Measurements from ENCODE around the gene SLC19A2. TPM values are rescaled to one million over a fixed set of nuclear protein-coding genes. Genes with fewer than 3 reads are reported as not detected.
A peak's percentile ranks its signal among the peaks of the same experiment; 100 is the strongest.

SLC19A2 gene
- total RNA-seq, 3 donors from 2014 or later = 34.7 to 71.8 (median 64.2) TPM

DNA sequence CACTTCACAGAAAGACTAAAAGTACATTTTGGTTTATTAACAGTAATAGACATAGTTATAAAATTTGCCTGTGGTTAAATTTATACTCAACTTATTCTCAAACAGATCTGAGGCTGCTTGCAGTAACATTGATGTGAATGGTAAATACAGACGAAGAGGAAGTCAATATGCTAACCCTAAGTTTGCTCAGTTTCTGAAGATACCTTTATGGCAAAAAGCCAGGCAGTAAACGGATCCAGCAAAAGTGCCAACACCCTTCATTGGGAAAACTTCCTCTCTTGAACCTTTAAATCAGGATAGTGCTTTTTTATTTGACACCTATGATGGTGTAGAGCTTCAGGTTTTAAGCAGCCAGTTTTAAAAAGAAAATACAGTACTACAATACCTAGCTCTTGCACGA is 41.8 kb downstream of the SLC19A2 start:
- DNase-seq (ENCODE audit: low spot score in 2 of 2) = no peak
- H3K27me3 ChIP-seq = no peaks in the 10 kb centered on the region
- no peaks in the 10 kb centered on the region for H3K9me3 ChIP-seq
- TF ChIP-seq, protein P1, sequence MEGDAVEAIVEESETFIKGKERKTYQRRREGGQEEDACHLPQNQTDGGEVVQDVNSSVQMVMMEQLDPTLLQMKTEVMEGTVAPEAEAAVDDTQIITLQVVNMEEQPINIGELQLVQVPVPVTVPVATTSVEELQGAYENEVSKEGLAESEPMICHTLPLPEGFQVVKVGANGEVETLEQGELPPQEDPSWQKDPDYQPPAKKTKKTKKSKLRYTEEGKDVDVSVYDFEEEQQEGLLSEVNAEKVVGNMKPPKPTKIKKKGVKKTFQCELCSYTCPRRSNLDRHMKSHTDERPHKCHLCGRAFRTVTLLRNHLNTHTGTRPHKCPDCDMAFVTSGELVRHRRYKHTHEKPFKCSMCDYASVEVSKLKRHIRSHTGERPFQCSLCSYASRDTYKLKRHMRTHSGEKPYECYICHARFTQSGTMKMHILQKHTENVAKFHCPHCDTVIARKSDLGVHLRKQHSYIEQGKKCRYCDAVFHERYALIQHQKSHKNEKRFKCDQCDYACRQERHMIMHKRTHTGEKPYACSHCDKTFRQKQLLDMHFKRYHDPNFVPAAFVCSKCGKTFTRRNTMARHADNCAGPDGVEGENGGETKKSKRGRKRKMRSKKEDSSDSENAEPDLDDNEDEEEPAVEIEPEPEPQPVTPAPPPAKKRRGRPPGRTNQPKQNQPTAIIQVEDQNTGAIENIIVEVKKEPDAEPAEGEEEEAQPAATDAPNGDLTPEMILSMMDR (IDR thresholded peaks at IDR 0.05) = no peak
- TF ChIP-seq POLR2AphosphoS5 (IDR thresholded peaks at IDR 0.05) = no peak
- H3K27ac ChIP-seq = no peak overlapping the region
- intact Hi-C loops (cut with DNase I; ENCODE audit: low total_unique reads) = no loop called here
- no peaks in the 10 kb centered on the region for H3K4me1 ChIP-seq
- H3K4me3 ChIP-seq = no peak overlapping the region
- H3K36me3 ChIP-seq = peaks cover 6% of the 10 kb centered on the region

DNA sequence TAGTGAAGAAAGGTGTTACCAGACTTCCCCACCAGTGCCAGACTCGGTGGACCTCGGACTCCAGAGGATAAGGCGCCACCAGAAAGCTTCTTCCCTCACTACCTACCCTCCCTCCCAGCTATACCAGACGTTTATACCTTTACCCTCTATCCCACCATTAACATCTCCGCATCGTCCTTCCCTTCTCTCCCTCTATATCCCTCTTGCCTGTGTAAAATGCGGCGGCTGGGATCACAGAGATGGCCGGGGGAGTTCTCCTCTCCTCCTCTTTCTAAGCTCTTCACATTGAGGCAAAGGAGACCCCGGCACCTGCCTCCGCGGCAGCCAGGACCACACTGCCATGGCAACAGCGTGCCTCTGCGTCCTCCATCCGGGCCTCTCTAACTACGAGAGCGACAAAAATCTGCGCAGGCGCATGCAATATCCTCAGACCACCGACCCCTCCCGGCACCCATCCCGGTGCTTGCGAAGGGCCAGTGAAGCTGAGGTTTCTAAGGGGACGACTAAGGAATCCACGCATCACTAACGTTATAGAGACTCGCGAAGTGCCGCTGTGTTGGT is 58.6 kb downstream of the SLC19A2 start, which contains the start of gene CCDC181:
Gene CCDC181, minus strand, starts transcription at position 394 of the 561 bp plus-strand sequence. CDS start 2,547 bp downstream, outside the sequence.
- intact Hi-C loops (cut with DNase I; ENCODE audit: low total_unique reads) = no loop called here
- Histone ChIP-seq H3K27ac (no peak within 1 kb of the TSS), H3K36me3 (no peaks in the 10 kb centered on the region), H3K4me1 (no peaks in the 10 kb centered on the region), H3K27me3 (peaks cover 0 to 5% of the 10 kb centered on the region in 2 donors), H3K9me3 (peaks cover 0 to under 1% of the 10 kb centered on the region in 2 donors), H3K4me3 (peak within 1 kb of the TSS; percentile 17 to 61 (median 45))
- no peak for TF ChIP-seq POLR2A (IDR thresholded peaks at IDR 0.05)
- TF ChIP-seq POLR2AphosphoS5 (IDR thresholded peaks at IDR 0.05) = no peak
- TF ChIP-seq, protein P1 (IDR thresholded peaks at IDR 0.05) = no peak
- DNase-seq (ENCODE audit: low spot score in 2 of 2) = no peak

DNA sequence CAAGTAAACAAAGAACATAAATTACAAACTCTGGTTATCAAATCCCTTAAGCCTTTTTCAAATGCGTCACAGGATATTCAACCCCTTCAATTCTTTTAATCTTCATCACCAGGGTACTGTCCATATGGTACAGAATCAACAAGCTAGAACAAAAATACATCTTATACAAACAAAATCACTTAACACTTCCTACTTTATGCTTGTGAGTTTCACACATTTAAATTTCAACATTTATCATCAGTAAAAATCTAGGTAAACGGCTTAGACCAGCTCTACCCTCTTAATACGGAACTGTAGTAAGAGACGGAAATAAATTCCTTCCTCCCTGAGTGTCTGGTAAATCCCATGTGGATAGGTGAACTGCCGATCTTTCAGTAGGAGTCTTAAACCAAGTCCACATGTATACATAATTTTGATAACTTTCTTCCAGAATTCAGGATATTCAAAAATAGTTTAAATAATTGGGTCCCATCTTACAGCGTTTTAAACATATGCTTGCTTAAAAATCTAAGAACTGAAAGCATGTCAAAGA is 59.5 kb downstream of the SLC19A2 start:
- no peak for DNase-seq (ENCODE audit: low spot score in 2 of 2)
- Histone ChIP-seq H3K4me3 (peak overlapping the region in 1 of 3 donors; percentile 45), H3K9me3 (no peaks in the 10 kb centered on the region), H3K36me3 (no peaks in the 10 kb centered on the region), H3K4me1 (no peaks in the 10 kb centered on the region), H3K27ac (no peak overlapping the region), H3K27me3 (peaks cover 0 to 5% of the 10 kb centered on the region in 2 donors)
- intact Hi-C loops (cut with DNase I; ENCODE audit: low total_unique reads) = no loop called here
- TF ChIP-seq POLR2A (IDR thresholded peaks at IDR 0.05) (no peak), POLR2AphosphoS5 (IDR thresholded peaks at IDR 0.05) (no peak)
- TF ChIP-seq, protein P1 (IDR thresholded peaks at IDR 0.05) = no peak

DNA sequence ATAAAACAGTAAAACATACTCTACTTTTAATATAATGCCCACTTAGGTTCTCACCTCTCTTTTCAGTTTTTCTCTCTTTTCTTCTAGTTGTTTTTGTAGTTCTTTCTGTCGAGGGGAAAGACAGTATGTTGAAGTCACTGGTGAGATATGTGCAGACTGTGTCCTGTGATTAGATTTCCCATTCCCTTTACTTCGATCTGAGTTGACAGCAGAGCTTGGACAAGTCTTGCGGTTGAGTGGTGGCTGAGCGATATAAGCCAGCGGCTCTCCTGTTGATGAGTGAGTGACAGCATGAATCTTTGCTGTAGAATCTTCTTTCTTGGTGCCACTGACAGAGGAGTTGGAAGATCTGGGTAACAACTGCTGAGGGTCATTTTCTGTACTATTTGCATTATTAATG is 64.4 kb downstream of the SLC19A2 start:
- DNase-seq (ENCODE audit: low spot score in 2 of 2) = no peak
- Histone ChIP-seq H3K27ac (no peak overlapping the region), H3K27me3 (no peaks in the 10 kb centered on the region), H3K4me1 (no peaks in the 10 kb centered on the region), H3K4me3 (no peak overlapping the region), H3K9me3 (no peaks in the 10 kb centered on the region), H3K36me3 (no peaks in the 10 kb centered on the region)
- no peak for TF ChIP-seq POLR2AphosphoS5 (IDR thresholded peaks at IDR 0.05)
- TF ChIP-seq, protein P1 (IDR thresholded peaks at IDR 0.05) = no peak
- TF ChIP-seq POLR2A (IDR thresholded peaks at IDR 0.05) = no peak
- intact Hi-C loops (cut with DNase I; ENCODE audit: low total_unique reads) = no loop called here

DNA sequence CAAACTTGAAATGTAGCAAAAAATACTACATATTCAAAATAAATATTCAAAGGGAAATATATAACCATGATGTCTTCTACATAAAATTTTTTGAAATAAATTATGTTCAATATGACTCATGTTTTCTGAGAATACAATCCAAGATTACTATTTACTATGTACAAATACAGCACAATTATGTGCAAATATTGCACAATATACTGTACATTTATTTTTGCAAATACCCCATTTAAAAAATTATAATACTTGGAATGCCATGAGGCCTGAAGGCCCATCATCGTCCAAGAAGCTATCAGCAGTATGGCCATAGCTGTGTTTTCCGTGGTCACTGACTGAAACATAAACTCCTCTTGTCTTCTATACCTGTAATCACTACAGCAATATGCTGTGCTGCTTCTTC is 70.8 kb downstream of the SLC19A2 start:
- Histone ChIP-seq H3K36me3 (no peaks in the 10 kb centered on the region), H3K9me3 (peaks cover 0 to 27% of the 10 kb centered on the region in 2 donors), H3K27ac (no peak overlapping the region), H3K4me3 (no peak overlapping the region), H3K4me1 (no peaks in the 10 kb centered on the region), H3K27me3 (no peaks in the 10 kb centered on the region)
- TF ChIP-seq, protein P1 (IDR thresholded peaks at IDR 0.05) = no peak
- TF ChIP-seq POLR2AphosphoS5 (IDR thresholded peaks at IDR 0.05) = no peak
- TF ChIP-seq POLR2A (IDR thresholded peaks at IDR 0.05) = no peak
- intact Hi-C loops (cut with DNase I; ENCODE audit: low total_unique reads) = no loop called here
- no peak for DNase-seq (ENCODE audit: low spot score in 2 of 2)
